ENCODE measurements around the gene AMOT.

Gene AMOT

DNA sequence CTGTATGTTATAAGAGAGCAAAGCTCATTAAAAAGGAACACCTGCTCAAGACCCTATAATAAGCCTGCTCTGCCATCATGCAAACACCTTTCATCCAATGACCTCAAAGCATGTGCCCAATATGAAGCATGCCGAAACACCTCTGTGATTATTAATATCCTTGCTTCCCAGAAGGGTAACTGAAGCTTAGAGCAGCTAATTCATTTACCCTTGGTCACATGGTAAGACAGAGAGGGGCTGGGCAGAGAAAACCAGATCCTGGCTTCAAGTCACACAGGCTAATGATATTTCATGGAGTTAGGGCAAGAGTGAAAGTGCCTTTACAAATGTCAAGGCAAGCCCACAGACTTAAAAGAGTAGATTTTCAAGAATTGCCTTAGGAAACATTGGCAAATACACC, 5.6 kb downstream of the AMOT start:
- DNase-seq, result no peak

DNA sequence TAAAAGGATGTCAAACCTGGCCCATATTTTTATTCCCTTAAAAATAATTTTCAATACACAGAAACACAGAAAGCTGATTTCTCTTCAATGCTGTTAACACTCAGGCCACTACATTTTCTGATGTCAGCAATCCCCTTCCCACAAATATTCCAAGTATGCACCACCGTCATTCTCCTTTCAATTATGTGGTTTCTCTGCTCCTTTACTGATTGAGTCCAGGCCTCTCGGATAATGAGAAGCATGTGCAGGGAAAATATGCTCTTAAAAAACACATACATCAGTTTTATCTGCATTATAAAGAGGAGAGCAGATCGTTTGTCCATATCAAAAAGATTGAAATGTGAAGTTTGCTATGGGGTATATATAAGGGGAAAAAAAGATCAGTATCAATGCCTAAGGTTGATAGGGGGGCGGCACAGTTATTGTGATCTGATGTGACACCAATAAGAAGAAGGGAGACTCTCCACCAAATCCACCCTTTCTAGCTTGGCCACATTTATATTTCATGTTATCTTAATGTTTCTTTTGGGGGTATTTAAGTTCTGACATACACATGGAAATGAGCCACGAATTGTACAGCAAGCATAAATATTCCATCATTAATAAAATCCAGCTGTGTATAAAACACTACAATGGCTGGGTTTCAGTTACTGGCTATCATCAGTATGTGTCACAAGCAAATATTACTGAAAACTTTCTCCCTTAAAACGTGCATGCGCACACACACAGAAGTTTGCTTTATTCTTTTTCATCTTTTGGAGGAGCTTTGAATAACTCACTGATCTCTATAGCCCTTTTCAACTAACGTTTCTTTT, 6.4 kb downstream of the AMOT start:
- DNase-seq, result no peak

DNA sequence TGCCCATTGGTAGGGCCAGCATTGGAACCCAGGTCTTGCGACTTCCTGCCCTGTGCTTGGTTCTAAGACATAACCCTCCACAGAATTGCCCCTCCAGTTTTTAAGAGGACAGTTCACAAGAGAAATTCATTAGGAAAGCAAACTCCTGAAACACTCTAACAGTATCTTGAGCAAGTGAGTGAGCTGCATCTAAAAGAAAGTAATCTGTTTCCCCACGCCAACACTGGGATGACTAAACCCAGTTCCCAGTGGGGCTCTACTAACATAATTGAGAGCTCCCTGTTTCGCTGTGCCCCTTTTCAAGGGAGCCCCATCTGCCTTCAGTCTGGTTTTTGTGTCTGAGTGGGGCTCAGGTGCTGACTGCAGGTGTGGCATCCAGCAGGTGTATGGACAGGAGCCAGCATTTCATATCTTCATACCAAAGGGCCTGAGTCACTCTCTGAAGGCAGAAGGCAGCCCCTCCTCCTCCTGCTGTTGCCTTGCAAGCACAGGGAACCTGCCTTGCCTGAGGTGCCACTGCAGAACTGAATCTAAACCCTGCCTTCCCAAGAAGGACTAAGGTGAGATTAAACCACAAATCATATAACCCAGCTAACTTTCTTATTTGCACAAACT, 8.0 kb downstream of the AMOT start:
- DNase-seq, result no peak

DNA sequence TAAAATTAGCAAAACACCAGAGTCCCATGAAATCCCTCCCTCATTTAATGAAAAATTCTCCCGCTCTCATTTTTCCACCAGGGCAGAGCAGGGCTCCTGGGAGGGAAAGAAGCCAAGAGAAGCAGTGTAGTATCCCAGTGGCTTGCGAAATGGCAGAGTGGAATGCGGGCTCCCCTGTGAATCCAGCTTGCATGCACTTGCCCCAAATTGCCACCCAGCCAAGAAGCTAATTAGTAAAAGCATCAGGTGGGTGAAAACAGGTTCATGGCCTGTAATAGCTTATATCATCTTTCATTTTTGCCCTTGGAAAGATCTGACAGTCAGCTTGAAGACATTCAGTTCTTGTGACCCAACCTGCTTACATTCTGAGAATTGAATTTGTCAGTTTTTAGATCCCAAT, 10.1 kb downstream of the AMOT start:
- DNase-seq, result no peak

GRCh38 chrX:112827292-112827903, 13.2 kb downstream of the AMOT start:
- no peak for DNase-seq

GRCh38 chrX:112826023-112826422, 14.6 kb downstream of the AMOT start:
- no peak for DNase-seq

- no peak for DNase-seq
Observed at GRCh38 chrX:112822892-112823291, 17.7 kb downstream of the AMOT start.

GRCh38 chrX:112820364-112821268, 20.0 kb downstream of the AMOT start:
- no peak for DNase-seq

DNA sequence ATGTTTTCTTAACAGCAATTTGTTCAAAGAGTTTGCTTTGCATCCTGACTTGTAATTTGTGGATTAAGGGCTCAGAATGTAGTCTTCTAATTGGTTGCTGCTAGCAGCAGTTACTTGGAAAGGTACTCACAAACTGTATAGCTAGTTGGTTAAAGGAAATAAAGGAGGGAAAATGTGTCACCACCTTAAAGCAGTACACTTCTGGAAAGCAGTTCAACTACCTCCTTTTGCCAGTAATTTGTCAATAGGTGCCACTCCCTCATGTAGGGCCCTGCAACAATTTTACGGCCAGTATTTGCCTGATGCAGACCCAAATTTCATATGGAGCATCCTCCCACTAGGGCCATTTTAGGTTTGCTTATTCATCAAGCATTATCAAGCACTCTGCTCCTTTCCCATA, 20.8 kb downstream of the AMOT start:
- DNase-seq, result no peak

GRCh38 chrX:112819008-112819640, 21.5 kb downstream of the AMOT start:
- DNase-seq, result no peak

GRCh38 chrX:112818114-112819007, 22.3 kb downstream of the AMOT start:
- no peak for DNase-seq

GRCh38 chrX:112816908-112817307, 23.7 kb downstream of the AMOT start:
- DNase-seq, result no peak

GRCh38 chrX:112814496-112814895, 26.1 kb downstream of the AMOT start:
- DNase-seq, result no peak

- DNase-seq, result no peak
Observed at GRCh38 chrX:112812741-112813140, 27.9 kb downstream of the AMOT start.

DNA sequence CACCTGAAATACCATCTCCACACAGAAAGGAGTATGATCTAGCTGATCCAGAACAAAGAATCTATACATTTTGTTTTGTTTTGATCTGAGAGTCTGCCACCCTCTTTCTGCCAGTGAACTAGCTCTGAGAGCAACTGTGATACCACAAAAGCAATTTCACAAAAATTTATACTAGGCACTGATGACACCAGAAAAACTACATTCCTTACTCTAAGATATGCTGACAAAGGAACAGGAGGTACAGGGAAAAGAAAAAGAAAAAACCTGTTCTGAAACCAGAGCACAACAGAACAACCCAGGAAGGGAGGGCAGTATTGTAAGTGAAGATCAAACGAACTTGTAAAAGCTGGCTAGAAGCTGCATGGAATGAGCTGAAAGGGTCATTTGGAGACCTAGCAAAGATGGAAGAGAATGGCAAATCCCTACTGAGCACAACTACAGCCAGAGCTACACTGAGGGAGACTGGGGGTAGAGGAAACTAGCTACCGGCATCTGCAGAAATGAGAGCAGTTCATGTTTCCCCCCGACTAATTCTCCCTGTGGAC, 31.9 kb downstream of the AMOT start:
- DNase-seq, result no peak

DNA sequence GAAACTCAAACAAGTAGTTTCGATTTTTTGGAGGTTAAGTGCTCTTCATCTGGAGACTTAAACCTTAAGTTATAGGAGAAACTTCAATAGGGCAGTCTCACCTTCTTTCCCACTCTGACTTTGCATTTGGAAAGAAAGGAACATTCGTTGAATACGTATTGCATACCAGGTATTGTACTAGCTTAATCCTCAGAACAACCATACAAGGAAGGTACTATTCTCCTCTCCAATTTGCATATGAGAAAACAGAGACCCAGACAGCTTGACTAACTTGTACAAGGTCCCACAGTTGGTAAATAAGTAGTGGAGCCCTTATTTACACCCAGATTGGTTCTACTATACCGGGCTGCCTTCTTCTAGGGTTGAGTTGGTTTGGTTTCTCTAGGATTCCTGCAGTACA, 32.6 kb downstream of the AMOT start:
- DNase-seq, result no peak

DNA sequence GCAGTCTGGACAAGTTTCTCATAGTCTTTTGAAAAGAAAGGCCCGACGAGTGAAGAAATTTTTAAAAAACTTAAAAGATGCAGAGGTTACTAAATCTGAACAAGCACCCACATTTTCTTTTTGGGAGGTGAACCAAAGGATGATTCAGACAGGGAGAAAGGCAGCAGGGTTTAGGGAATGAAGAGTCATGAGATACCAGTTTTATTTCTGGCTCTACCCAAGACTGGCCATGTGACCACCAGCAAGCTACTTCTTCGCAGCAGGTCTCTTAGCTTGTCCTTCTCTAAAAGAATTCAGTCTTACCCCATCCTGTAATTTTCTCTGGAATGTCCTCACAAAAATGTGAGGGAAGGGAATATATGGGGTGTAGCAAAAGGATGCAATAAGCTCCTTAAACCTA, 37.6 kb downstream of the AMOT start:
- no peak for DNase-seq

DNA sequence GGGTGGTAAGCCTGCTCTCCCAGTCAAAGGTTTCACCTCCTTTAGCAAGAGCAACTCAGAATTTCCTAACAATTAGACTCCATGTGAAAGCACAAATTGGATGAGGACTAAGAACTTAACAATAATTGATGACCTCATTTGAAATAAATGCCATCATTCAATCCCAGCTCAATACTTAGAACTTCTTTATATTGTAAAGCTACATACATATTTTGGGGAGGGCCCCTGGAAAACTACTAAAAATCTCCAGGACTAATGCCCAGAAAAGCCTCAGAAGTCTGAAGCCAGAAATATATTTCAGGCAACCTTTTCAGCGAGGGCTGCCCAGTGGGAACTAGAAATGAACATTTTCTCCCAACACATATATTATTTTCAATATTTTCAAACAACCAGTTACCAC, 38.1 kb downstream of the AMOT start:
- no peak for DNase-seq

DNA sequence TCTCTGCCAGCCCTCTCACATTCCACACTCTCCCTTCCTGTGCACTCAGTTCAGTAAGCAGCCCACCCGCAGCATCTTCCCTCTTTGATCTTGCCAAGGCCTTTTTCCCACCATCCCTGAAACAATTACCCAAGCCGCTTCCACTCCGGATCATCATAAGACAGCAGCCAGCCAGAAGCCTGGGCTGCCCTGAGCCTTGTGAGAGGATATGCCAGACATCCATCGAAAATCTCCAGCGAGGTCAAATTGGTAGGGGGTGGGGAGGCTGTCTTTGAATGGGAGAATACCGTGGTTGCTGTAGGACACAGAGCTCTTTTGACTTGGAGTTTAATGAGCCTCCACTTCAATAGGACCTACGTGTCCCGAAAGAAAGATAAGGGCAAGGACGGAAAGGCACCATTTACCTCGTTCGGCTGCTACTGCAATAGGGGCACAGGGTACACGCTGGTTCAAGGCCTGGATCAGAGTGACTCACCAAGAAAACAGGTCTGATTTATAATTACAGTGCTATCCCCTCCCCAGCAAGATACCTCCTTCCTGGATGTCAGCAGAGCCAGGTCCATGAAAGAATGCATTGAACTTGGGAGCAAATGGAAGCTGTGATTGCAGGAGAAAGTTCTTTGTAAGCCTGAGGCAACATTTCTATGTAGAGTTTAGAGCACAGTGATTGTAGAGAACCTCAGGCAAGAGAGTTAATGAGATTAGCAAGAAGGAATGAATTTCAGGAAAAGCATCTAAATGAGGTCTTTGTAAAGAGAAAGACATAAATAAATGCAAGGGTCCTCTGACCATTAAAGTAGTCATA, 39.5 kb downstream of the AMOT start:
- DNase-seq, result no peak

DNA sequence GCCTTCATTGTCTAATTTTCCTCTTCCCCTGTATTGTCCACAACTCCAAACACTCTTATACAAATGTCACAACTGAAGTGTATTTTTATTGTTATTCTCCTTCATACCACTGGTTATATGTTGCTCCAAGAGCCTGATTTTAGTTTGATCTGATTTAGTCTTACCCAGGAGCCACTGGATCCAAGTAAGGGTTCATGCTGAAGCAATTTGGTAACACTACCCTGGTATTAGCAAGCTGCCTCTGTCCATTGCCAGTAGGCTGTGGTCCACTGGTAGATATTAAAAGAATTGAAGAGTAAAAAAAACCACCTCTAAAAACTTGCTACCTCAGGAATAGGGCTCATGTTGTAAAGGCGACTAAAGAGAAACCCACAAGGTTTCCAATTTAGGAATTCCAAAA, 41.2 kb downstream of the AMOT start:
- DNase-seq, result no peak
